Upper lobe of left lung (tissue), 4 donors: ENCODE results near the gene ACOT12.

Source experiments
- CTCF ChIP-seq, 6 experiments: fragments of 450-650 bp in 4 of 6; fragments of 200-600 bp in 2 of 6; sonication (generic) in 2 of 6; IDR thresholded peaks; one replicate each; pipeline ENCODE4 v1.5.1; 2016 to 2019; ENCODE audit warnings: antibody characterized with exemption in 6 of 6
- EP300 ChIP-seq, 4 donors: sonication (generic); formaldehyde crosslinking; IDR thresholded peaks; one replicate each; pipeline ENCODE4 v1.5.1; 2017; ENCODE audit warnings: antibody characterized with exemption in 4 of 4, control low read depth in 2 of 4
- POLR2A ChIP-seq, 4 donors: fragments of 450-650 bp; IDR thresholded peaks; one replicate each; pipeline ENCODE4 v1.5.1; 2016 to 2017; ENCODE audit warnings: antibody characterized with exemption in 4 of 4, mild to moderate bottlenecking in 2 of 4

GRCh38 chr5:81363093-81363871 lies 30.7 kb downstream of the ACOT12 start:
- TF ChIP-seq CTCF (IDR thresholded peaks at IDR 0.05), result no peak
- no peak for TF ChIP-seq POLR2A (IDR thresholded peaks at IDR 0.05)
- TF ChIP-seq EP300 (IDR thresholded peaks at IDR 0.05), result no peak
